Neural progenitor cell (in vitro differentiated cells): ENCODE measurements around the gene GTF3C6. TPM values are rescaled to one million over a fixed set of nuclear protein-coding genes. Genes with fewer than 3 reads are reported as not detected.
"Not testable (repeated sequence)": the region's sequence is repeated elsewhere in the genome, so short reads cannot be mapped to it uniquely, and the experiment has no call there.

Experiments
- DNase-seq: peaks from one replicate; pipeline ENCODE4 v3.0.0-alpha.2; 2016; ENCODE audit warnings: low spot score
- H2AFZ ChIP-seq: fragments of 200-600 bp; sonication (generic); replicated peaks from 2 replicates; pipeline ENCODE4 v1.6.1; 2016; ENCODE audit warnings: antibody characterized with exemption
- H3F3A ChIP-seq: fragments of 200-600 bp; sonication (generic); 2 replicates; pipeline ENCODE4 v1.6.1; 2016; ENCODE audit warnings: antibody characterized with exemption, low read depth
- H3K27ac ChIP-seq: fragments of 200-600 bp; sonication (generic); 2 replicates; pipeline ENCODE4 v1.5.1; 2016; ENCODE audit warnings: mild to moderate bottlenecking
- H3K27me3 ChIP-seq: fragments of 200-600 bp; sonication (generic); 2 replicates; pipeline ENCODE4 v1.6.1; 2016; ENCODE audit warnings: mild to moderate bottlenecking, moderate library complexity
- H3K36me3 ChIP-seq: fragments of 200-600 bp; sonication (generic); 2 replicates; pipeline ENCODE4 v1.5.1; 2016
- H3K4me1 ChIP-seq: fragments of 200-600 bp; sonication (generic); 2 replicates; pipeline ENCODE4 v1.6.1; 2016; ENCODE audit warnings: mixed run types
- H3K4me2 ChIP-seq: fragments of 200-600 bp; sonication (generic); 2 replicates; pipeline ENCODE4 v1.6.1; 2016
- H3K4me3 ChIP-seq: fragments of 200-600 bp; sonication (generic); 2 replicates; pipeline ENCODE4 v1.5.1; 2016
- H3K79me2 ChIP-seq: fragments of 200-600 bp; sonication (generic); 2 replicates; pipeline ENCODE4 v1.6.1; 2016; ENCODE audit warnings: low read depth
- H3K9ac ChIP-seq: fragments of 200-600 bp; sonication (generic); 2 replicates; pipeline ENCODE4 v1.6.1; 2016
- H3K9me3 ChIP-seq: fragments of 200-600 bp; sonication (generic); 2 replicates; pipeline ENCODE4 v1.5.1; 2016; ENCODE audit warnings: low read depth
- H4K20me1 ChIP-seq: fragments of 200-600 bp; sonication (generic); 2 replicates; pipeline ENCODE4 v1.6.1; 2016; ENCODE audit warnings: low read depth
- H3K27ac Mint-ChIP-seq: 3 replicates; pipeline ENCODE4 v1.8.0; 2021; ENCODE audit warnings: mixed read lengths
- H3K27me3 Mint-ChIP-seq: 2 replicates; pipeline ENCODE4 v1.8.0; 2022; ENCODE audit warnings: low read depth, mild to moderate bottlenecking, inconsistent platforms, moderate library complexity, mixed read lengths; ENCODE audit not compliant: insufficient read depth
- H3K36me3 Mint-ChIP-seq: 3 replicates; pipeline ENCODE4 v1.8.0; 2021; ENCODE audit warnings: mixed read lengths
- H3K4me1 Mint-ChIP-seq: 3 replicates; pipeline ENCODE4 v1.8.0; 2021; ENCODE audit warnings: mixed read lengths
- H3K4me3 Mint-ChIP-seq: 3 replicates; pipeline ENCODE4 v1.8.0; 2021; ENCODE audit warnings: mild to moderate bottlenecking, moderate library complexity, mixed read lengths
- H3K9me3 Mint-ChIP-seq: 3 replicates; pipeline ENCODE4 v1.8.0; 2020; ENCODE audit warnings: mixed read lengths
- CTCF ChIP-seq: fragments of 200-600 bp; sonication (generic); IDR thresholded peaks from 2 replicates; pipeline ENCODE4 v1.5.1; 2017; ENCODE audit warnings: antibody characterized with exemption, mild to moderate bottlenecking
- EZH2 ChIP-seq: fragments of 200-600 bp; sonication (generic); IDR thresholded peaks from 2 replicates; pipeline ENCODE4 v1.6.1; 2017; ENCODE audit warnings: antibody characterized with exemption, mild to moderate bottlenecking, moderate library complexity
- EZH2phosphoT487 ChIP-seq: fragments of 200-600 bp; sonication (generic); IDR thresholded peaks from 2 replicates; pipeline ENCODE4 v1.6.1; 2017; ENCODE audit warnings: antibody characterized with exemption
- total RNA-seq: library from RNA; depleted of rRNA; stranded (reverse); fragments of >200 nt; gene quantifications from 2 replicates; pipeline ENCODE4 v1.2.3, GENCODE V29; 2015; ENCODE audit warnings: low replicate concordance

GTF3C6 gene
- total RNA-seq, 1 donor from 2014 or later: 105 TPM

- Mint-ChIP-seq H3K4me3 (no peak overlapping the region), H3K36me3 (no peaks in the 10 kb centered on the region), H3K27ac (no peak overlapping the region), H3K9me3 (no peaks in the 10 kb centered on the region), H3K4me1 (peaks cover 15% of the 10 kb centered on the region), H3K27me3 (peaks cover 6% of the 10 kb centered on the region)
- no peaks in the 10 kb centered on the region for H4K20me1 ChIP-seq
- H3K4me2 ChIP-seq: no peak overlapping the region
- H3K9me3 ChIP-seq: no peaks in the 10 kb centered on the region
- no peaks in the 10 kb centered on the region for H3F3A ChIP-seq
- H3K36me3 ChIP-seq: no peaks in the 10 kb centered on the region
- H3K27me3 ChIP-seq: no peaks in the 10 kb centered on the region
- H3K27ac ChIP-seq: no peak overlapping the region
- H3K4me1 ChIP-seq: peaks cover 6% of the 10 kb centered on the region
- H3K4me3 ChIP-seq: no peak overlapping the region
- no peak for TF ChIP-seq CTCF
- TF ChIP-seq EZH2phosphoT487: no peak
- TF ChIP-seq EZH2: no peak
- no peak for DNase-seq
- H3K79me2 ChIP-seq: peaks cover 1% of the 10 kb centered on the region
- no peak overlapping the region for H2AFZ ChIP-seq
- no peak overlapping the region for H3K9ac ChIP-seq
Measured at GRCh38 chr6:110953633-110954303, 4.7 kb upstream of the GTF3C6 start.

GRCh38 chr6:110960014-110960390, 1.5 kb downstream of the GTF3C6 start:
- Histone ChIP-seq H3K4me2 (no peak overlapping the region), H3K27me3 (no peaks in the 10 kb centered on the region), H4K20me1 (no peaks in the 10 kb centered on the region), H3K79me2 (peaks cover 17% of the 10 kb centered on the region), H3K9ac (no peak overlapping the region), H3K27ac (no peak overlapping the region), H3K36me3 (no peaks in the 10 kb centered on the region), H3K4me1 (peaks cover 6% of the 10 kb centered on the region), H3F3A (no peaks in the 10 kb centered on the region), H3K9me3 (no peaks in the 10 kb centered on the region), H2AFZ (no peak overlapping the region), H3K4me3 (no peak overlapping the region)
- H3K4me1 Mint-ChIP-seq: peaks cover 12% of the 10 kb centered on the region
- DNase-seq: no peak
- peaks cover 6% of the 10 kb centered on the region for H3K27me3 Mint-ChIP-seq
- peaks cover 25% of the 10 kb centered on the region for H3K36me3 Mint-ChIP-seq
- no peak overlapping the region for H3K27ac Mint-ChIP-seq
- H3K9me3 Mint-ChIP-seq: no peaks in the 10 kb centered on the region
- TF ChIP-seq EZH2phosphoT487: no peak
- no peak for TF ChIP-seq CTCF
- no peak for TF ChIP-seq EZH2
- peak overlapping the region; percentile 60 for H3K4me3 Mint-ChIP-seq

GRCh38 chr6:110962636-110963035, 4.1 kb downstream of the GTF3C6 start:
- not testable (repeated sequence) for H3K27ac Mint-ChIP-seq, H3K9me3 ChIP-seq, H3K9ac ChIP-seq, H3K4me1 ChIP-seq, H3F3A ChIP-seq, H3K27me3 Mint-ChIP-seq, H3K4me1 Mint-ChIP-seq, H3K27ac ChIP-seq, H3K27me3 ChIP-seq, H3K4me3 ChIP-seq, H4K20me1 ChIP-seq, H3K4me3 Mint-ChIP-seq, H2AFZ ChIP-seq, H3K4me2 ChIP-seq, DNase-seq, H3K36me3 ChIP-seq, H3K9me3 Mint-ChIP-seq
- peaks cover 40% of the 10 kb centered on the region for H3K36me3 Mint-ChIP-seq
- H3K79me2 ChIP-seq: peaks cover 17% of the 10 kb centered on the region

GRCh38 chr6:110965629-110966229, 7.2 kb downstream of the GTF3C6 start:
- Mint-ChIP-seq H3K27ac (no peak overlapping the region), H3K4me3 (no peak overlapping the region), H3K36me3 (peaks cover 37% of the 10 kb centered on the region), H3K27me3 (peaks cover 2% of the 10 kb centered on the region), H3K9me3 (no peaks in the 10 kb centered on the region), H3K4me1 (no peaks in the 10 kb centered on the region)
- Histone ChIP-seq H3F3A (no peaks in the 10 kb centered on the region), H3K4me2 (no peak overlapping the region), H3K27ac (no peak overlapping the region), H3K4me1 (no peaks in the 10 kb centered on the region), H2AFZ (no peak overlapping the region), H3K4me3 (no peak overlapping the region), H3K27me3 (no peaks in the 10 kb centered on the region), H3K36me3 (peaks cover 5% of the 10 kb centered on the region), H3K79me2 (no peaks in the 10 kb centered on the region), H3K9ac (no peak overlapping the region), H3K9me3 (no peaks in the 10 kb centered on the region), H4K20me1 (no peaks in the 10 kb centered on the region)
- TF ChIP-seq EZH2phosphoT487 (no peak), CTCF (no peak), EZH2 (no peak)
- DNase-seq: no peak

GRCh38 chr6:110968661-110969060, 10.2 kb downstream of the GTF3C6 start:
- H3K4me2 ChIP-seq, H3K4me3 Mint-ChIP-seq, H3K27me3 ChIP-seq, H4K20me1 ChIP-seq, H3K9me3 ChIP-seq, DNase-seq, H3K36me3 ChIP-seq, H3K27ac ChIP-seq, H3K27me3 Mint-ChIP-seq, H2AFZ ChIP-seq, H3K4me1 Mint-ChIP-seq, H3K9ac ChIP-seq, H3K27ac Mint-ChIP-seq, H3F3A ChIP-seq, H3K4me1 ChIP-seq, H3K9me3 Mint-ChIP-seq, H3K79me2 ChIP-seq, H3K4me3 ChIP-seq: not testable (repeated sequence)
- peaks cover 22% of the 10 kb centered on the region for H3K36me3 Mint-ChIP-seq
